ENCODE measurements around the gene CDK5. TPM values are rescaled to one million over a fixed set of nuclear protein-coding genes. Genes with fewer than 3 reads are reported as not detected.

The CDK5 gene
- total and polyA plus RNA-seq, 9 of the 15 experiments (the other 6 are each of a cell fraction or from before 2014, with no cell fraction given) = 3.2 to 38.0 (median 27.5) TPM

- in situ Hi-C loops (cut with MboI) (no loop called here), intact Hi-C loops (cut with micrococcal nuclease) (no loop called here)
- DNase-seq (ENCODE audit: extremely low read depth in 1 of 4, low spot score in 3 of 4) = no peak
- H4K20me1 ChIP-seq (replicated peaks; ENCODE audit: control insufficient read depth, insufficient read depth, low read length) = peaks cover 10% of the 10 kb centered on the region
- no peak for FAIRE-seq
- TF ChIP-seq POLR2G (IDR thresholded peaks at IDR 0.05; ENCODE audit: low read depth, low read length) (0 out of 2 replicates have a peak, but pooled peaks have one; percentile 13), NFATC3 (IDR thresholded peaks at IDR 0.05) (no peak)
- H2AFZ ChIP-seq (ENCODE audit: low read depth, low read length) = no peak overlapping the region
- 90% methylated on average over 17 of the region's 17 CpGs for WGBS (ENCODE audit: insufficient coverage, low coverage, missing lambda C conversion rate)
- H3K27ac ChIP-seq (ENCODE audit: extremely low read depth, low read depth, low read length) = no peak overlapping the region
- CTCF ChIA-PET (ENCODE audit: low intra/inter-chr PET ratio) = no interaction called here
- no TSS peak for BruUV-seq (replicated peaks)
- H3K27me3 ChIP-seq (ENCODE audit: control insufficient read depth in 2 of 2, insufficient read depth in 2 of 2, low read length in 2 of 2) = no peaks in the 10 kb centered on the region
- H3K9me1 ChIP-seq (ENCODE audit: control insufficient read depth, insufficient read depth, low read length) = peaks cover 10% of the 10 kb centered on the region
- H3K4me3 ChIP-seq = no peak overlapping the region
- H3K4me1 ChIP-seq (replicated peaks in 1 of 2; ENCODE audit: control insufficient read depth in 2 of 2, insufficient read depth in 2 of 2, low read length in 2 of 2) = peaks cover 24 to 69% of the 10 kb centered on the region in 2 experiments
- no peak overlapping the region; a peak in 1 of 4 replicates for H3K9ac ChIP-seq (ENCODE audit: insufficient read depth in 1 of 2, low read depth in 2 of 2, low read length in 2 of 2)
- no peaks in the 10 kb centered on the region for H3K9me3 ChIP-seq (replicated peaks; ENCODE audit: control insufficient read depth, insufficient read depth, low read depth, low read length)
- ATAC-seq = no peak
- no peak overlapping the region for H3K4me2 ChIP-seq (ENCODE audit: insufficient read depth, low read length)
- H3K36me3 ChIP-seq (ENCODE audit: control insufficient read depth, insufficient read depth, low read length) = peaks cover 68% of the 10 kb centered on the region; the same call in 2 of the 3 replicates
- POLR2A ChIA-PET = interaction anchor here (0.6 to 1.0 kb wide), 3 partner anchors 10 to 633 kb away, joined by 3 read pairs; no protein-coding TSS in a partner anchor
- H3K79me2 ChIP-seq (ENCODE audit: control insufficient read depth, insufficient read depth, low read length) = peaks cover 12% of the 10 kb centered on the region
These were observed 21.8 kb downstream of the CDK5 start for GRCh38 chr7:151035902-151036301.

GRCh38 chr7:151035026-151035717 is 22.5 kb downstream of the CDK5 start:
- no peak for DNase-seq (ENCODE audit: extremely low read depth in 1 of 4, low spot score in 3 of 4)
- 86% methylated on average over 21 of the region's 21 CpGs for WGBS (ENCODE audit: insufficient coverage, low coverage, missing lambda C conversion rate)
- Histone ChIP-seq H3K4me3 (no peak overlapping the region), H3K4me2 (ENCODE audit: insufficient read depth, low read length) (no peak overlapping the region), H3K79me2 (ENCODE audit: control insufficient read depth, insufficient read depth, low read length) (peaks cover 19% of the 10 kb centered on the region), H2AFZ (ENCODE audit: low read depth, low read length) (no peak overlapping the region), H3K9ac (ENCODE audit: insufficient read depth in 1 of 2, low read depth in 2 of 2, low read length in 2 of 2) (peak overlapping the region in 1 of 2 experiments; percentile 11; a peak in 2 of 4 replicates), H4K20me1 (replicated peaks; ENCODE audit: control insufficient read depth, insufficient read depth, low read length) (peaks cover 7% of the 10 kb centered on the region), H3K27ac (ENCODE audit: extremely low read depth, low read depth, low read length) (no peak overlapping the region), H3K9me3 (replicated peaks; ENCODE audit: control insufficient read depth, insufficient read depth, low read depth, low read length) (no peaks in the 10 kb centered on the region), H3K27me3 (ENCODE audit: control insufficient read depth in 2 of 2, insufficient read depth in 2 of 2, low read length in 2 of 2) (no peaks in the 10 kb centered on the region), H3K36me3 (ENCODE audit: control insufficient read depth, insufficient read depth, low read length) (peaks cover 70% of the 10 kb centered on the region; the same call in 2 of the 3 replicates), H3K9me1 (ENCODE audit: control insufficient read depth, insufficient read depth, low read length) (peaks cover 6% of the 10 kb centered on the region), H3K4me1 (replicated peaks in 1 of 2; ENCODE audit: control insufficient read depth in 2 of 2, insufficient read depth in 2 of 2, low read length in 2 of 2) (peaks cover 16 to 63% of the 10 kb centered on the region in 2 experiments)
- no peak for FAIRE-seq
- ChIA-PET POLR2A (interaction anchor here (0.6 to 1.3 kb wide), 5 partner anchors 9 to 1140 kb away, joined by 3 to 5 read pairs (median 3); partner anchors contain the start of genes FASTK and TMUB1), CTCF (ENCODE audit: low intra/inter-chr PET ratio) (no interaction called here)
- in situ Hi-C loops (cut with MboI) (no loop called here), intact Hi-C loops (cut with micrococcal nuclease) (no loop called here)
- 0 out of 2 replicates have a peak, but pooled peaks have one; percentile 12 for TF ChIP-seq MAX (CRISPR knock-in tag; IDR thresholded peaks at IDR 0.05)
- TF ChIP-seq NCOR1 (IDR thresholded peaks at IDR 0.05) = no peak
- no peak for TF ChIP-seq TCF7 (IDR thresholded peaks at IDR 0.05; ENCODE audit: borderline replicate concordance)
- no peak for ATAC-seq
- no TSS peak for BruUV-seq (replicated peaks)

All from K562 (cell line).